ENCODE measurements around the gene DOC2A. TPM values are rescaled to one million over a fixed set of nuclear protein-coding genes. Genes with fewer than 3 reads are reported as not detected.
A peak's percentile ranks its signal among the peaks of the same experiment; 100 is the strongest.

DOC2A gene
- total RNA-seq (ENCODE audit: unreplicated experiment): 7.4 TPM
- long read RNA-seq: 0 reads

DNA sequence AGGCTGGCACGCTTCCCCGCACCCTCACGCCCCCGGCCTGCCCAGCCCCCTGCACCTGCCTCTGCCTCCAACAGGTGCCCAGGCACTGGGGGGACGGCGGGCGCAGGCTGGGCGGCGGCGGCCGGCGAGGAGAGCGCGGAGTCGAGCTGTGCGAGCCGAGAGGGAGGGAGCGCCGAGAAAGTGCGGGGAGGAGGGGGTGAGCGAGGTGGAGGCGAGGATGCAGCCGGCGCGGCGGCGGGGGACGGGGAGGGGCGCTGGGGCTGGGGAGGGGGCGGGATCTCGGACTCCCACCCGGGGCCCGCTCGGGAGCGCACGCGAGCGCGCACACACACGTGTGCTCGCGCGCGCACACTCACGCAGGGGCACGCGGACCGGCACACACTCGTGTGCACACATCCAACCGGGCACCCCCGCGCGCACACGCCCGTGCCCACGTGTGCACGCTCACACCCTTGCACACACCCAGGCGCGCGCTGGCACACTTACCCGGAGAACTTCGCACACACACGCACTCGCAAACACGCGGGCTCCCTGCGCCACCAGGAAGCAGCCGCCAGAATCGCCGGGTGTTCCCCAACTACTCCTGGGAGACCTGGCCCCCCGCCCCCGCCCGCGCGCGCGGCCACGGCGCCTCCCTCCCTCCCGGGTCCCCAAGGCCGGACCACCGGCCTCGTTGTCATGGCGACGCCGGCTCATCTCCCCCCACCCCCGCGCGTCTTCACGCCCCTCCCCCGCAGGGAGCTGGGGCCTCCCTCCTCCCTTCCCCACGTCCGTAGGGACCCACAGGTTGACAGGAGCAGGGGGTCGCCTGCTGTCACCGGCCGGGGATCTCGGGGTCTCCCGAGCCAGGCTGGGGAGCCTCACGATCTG is at the start of gene DOC2A:
DOC2A (minus strand) TSS at position 184 of the 870 bp plus-strand sequence. CDS start 805 bp downstream, outside the sequence.
- no peaks in the 10 kb centered on the region for H3K9me3 Mint-ChIP-seq (ENCODE audit: unreplicated experiment)
- peak within 1 kb of the TSS; percentile 92 for H3K4me3 Mint-ChIP-seq (ENCODE audit: unreplicated experiment)
- peaks cover 23% of the 10 kb centered on the region for H3K27me3 Mint-ChIP-seq (ENCODE audit: unreplicated experiment)
- H3K27ac Mint-ChIP-seq (ENCODE audit: unreplicated experiment): no peak within 1 kb of the TSS
- TF ChIP-seq, protein P1, sequence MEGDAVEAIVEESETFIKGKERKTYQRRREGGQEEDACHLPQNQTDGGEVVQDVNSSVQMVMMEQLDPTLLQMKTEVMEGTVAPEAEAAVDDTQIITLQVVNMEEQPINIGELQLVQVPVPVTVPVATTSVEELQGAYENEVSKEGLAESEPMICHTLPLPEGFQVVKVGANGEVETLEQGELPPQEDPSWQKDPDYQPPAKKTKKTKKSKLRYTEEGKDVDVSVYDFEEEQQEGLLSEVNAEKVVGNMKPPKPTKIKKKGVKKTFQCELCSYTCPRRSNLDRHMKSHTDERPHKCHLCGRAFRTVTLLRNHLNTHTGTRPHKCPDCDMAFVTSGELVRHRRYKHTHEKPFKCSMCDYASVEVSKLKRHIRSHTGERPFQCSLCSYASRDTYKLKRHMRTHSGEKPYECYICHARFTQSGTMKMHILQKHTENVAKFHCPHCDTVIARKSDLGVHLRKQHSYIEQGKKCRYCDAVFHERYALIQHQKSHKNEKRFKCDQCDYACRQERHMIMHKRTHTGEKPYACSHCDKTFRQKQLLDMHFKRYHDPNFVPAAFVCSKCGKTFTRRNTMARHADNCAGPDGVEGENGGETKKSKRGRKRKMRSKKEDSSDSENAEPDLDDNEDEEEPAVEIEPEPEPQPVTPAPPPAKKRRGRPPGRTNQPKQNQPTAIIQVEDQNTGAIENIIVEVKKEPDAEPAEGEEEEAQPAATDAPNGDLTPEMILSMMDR (IDR thresholded peaks at IDR 0.05; ENCODE audit: unreplicated experiment): no peak
- H3K36me3 Mint-ChIP-seq (ENCODE audit: low read depth, unreplicated experiment): peaks cover 4% of the 10 kb centered on the region
- peaks cover 10% of the 10 kb centered on the region for H3K4me1 Mint-ChIP-seq (ENCODE audit: unreplicated experiment)
- DNase-seq (ENCODE audit: low spot score): peak; percentile 18

DNA sequence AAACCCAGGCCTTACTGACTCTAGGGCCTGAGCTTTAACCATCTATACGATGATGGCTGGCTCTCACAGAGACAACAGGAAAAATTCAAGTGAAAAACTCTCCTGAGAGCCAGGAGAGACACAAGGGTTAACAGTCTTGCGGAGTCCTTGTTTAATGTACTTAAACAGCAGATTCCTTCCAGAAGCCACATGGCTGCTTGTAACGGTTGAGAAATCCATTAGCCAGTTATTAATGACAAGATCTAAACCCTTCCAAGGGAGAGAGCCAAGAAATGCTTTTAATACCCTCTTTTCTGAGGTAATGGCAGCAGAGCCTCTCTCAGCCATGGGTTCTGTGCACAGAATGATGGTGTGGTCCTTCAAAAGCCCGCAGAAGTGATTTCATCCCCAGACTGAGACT is 49.5 kb upstream of the DOC2A start:
- peaks cover 2% of the 10 kb centered on the region for H3K4me1 Mint-ChIP-seq (ENCODE audit: unreplicated experiment)
- no peak for DNase-seq (ENCODE audit: low spot score)
- peaks cover 6% of the 10 kb centered on the region for H3K36me3 Mint-ChIP-seq (ENCODE audit: low read depth, unreplicated experiment)
- H3K9me3 Mint-ChIP-seq (ENCODE audit: unreplicated experiment): no peaks in the 10 kb centered on the region
- TF ChIP-seq, protein P1 (IDR thresholded peaks at IDR 0.05; ENCODE audit: unreplicated experiment): no peak
- no peak overlapping the region for H3K27ac Mint-ChIP-seq (ENCODE audit: unreplicated experiment)
- H3K4me3 Mint-ChIP-seq (ENCODE audit: unreplicated experiment): no peak overlapping the region
- peaks cover 2% of the 10 kb centered on the region for H3K27me3 Mint-ChIP-seq (ENCODE audit: unreplicated experiment)

DNA sequence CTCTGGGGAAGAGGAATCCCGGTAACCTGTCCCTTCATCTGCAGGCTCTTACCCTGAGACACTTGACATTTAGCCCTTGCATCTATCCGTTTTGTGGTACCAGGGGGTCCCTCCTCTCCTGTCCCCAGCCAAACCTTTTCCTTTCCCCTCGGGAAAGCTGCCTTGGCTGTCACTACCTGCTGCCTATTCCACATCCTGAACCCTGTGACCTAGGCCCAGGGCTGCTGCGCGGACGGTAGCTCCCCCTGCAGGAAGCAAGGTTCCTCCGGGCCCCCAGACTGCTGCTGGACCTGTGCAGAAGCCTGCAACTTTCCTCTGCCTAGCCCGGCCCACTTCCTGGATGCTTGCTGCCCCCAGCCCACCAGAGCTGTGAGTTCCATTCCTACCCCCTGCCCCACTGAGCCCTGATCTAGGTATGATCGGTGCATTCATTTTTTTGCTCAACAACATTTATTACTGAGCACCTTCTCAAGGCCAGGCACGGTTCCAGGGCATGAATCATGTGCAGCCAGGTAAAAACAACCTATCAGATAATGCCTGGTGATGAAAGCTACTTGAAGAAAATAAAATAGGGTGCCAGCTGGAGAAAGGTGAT is 44.2 kb upstream of the DOC2A start:
- TF ChIP-seq, protein P1 (IDR thresholded peaks at IDR 0.05; ENCODE audit: unreplicated experiment): peak; percentile 62
- peaks cover 21% of the 10 kb centered on the region for H3K4me1 Mint-ChIP-seq (ENCODE audit: unreplicated experiment)
- DNase-seq (ENCODE audit: low spot score): peak; percentile 76
- no peak overlapping the region for H3K27ac Mint-ChIP-seq (ENCODE audit: unreplicated experiment)
- peaks cover 4% of the 10 kb centered on the region for H3K36me3 Mint-ChIP-seq (ENCODE audit: low read depth, unreplicated experiment)
- peaks cover 3% of the 10 kb centered on the region for H3K27me3 Mint-ChIP-seq (ENCODE audit: unreplicated experiment)
- H3K4me3 Mint-ChIP-seq (ENCODE audit: unreplicated experiment): peak overlapping the region; percentile 51
- no peaks in the 10 kb centered on the region for H3K9me3 Mint-ChIP-seq (ENCODE audit: unreplicated experiment)

DNA sequence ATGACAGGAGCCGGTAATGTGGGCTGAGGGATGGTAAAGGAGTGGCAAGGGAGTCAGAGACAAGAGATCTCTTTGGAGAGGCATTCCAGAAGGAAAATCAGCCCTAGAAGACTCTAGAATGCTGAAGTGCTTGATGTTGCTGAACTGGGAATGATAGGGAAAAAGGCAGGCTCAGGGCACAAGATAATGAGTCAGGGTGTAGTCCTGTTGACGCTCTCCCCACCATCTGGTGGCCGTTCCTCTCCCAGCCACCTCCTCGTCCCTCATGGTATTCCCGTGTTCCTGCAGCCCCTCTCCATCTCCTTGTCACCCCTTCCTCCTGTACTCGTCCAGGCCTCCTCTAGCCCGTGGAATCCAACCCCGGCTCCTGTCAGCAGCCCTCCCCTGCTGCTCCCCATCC is 43.6 kb upstream of the DOC2A start:
- no peak for DNase-seq (ENCODE audit: low spot score)
- H3K4me1 Mint-ChIP-seq (ENCODE audit: unreplicated experiment): peaks cover 21% of the 10 kb centered on the region

More for the DNA sequence above, 43.6 kb upstream of the DOC2A start:
- H3K27me3 Mint-ChIP-seq (ENCODE audit: unreplicated experiment): peaks cover 4% of the 10 kb centered on the region
- H3K9me3 Mint-ChIP-seq (ENCODE audit: unreplicated experiment): no peaks in the 10 kb centered on the region
- peak overlapping the region; percentile 87 for H3K4me3 Mint-ChIP-seq (ENCODE audit: unreplicated experiment)
- H3K36me3 Mint-ChIP-seq (ENCODE audit: low read depth, unreplicated experiment): peaks cover 4% of the 10 kb centered on the region
- TF ChIP-seq, protein P1 (IDR thresholded peaks at IDR 0.05; ENCODE audit: unreplicated experiment): no peak
- no peak overlapping the region for H3K27ac Mint-ChIP-seq (ENCODE audit: unreplicated experiment)
